Mucosa of descending colon (tissue), 3 donors: Measurements from ENCODE around the gene SNTG2. TPM values are rescaled to one million over a fixed set of nuclear protein-coding genes. Genes with fewer than 3 reads are reported as not detected.

Experiments used
- ATAC-seq: fragments of 200-7000 bp; cut with Tn5 transposase; one replicate; pipeline ENCODE4 v1.9.1; 2020; ENCODE audit warnings: mild to moderate bottlenecking, moderate library complexity
- DNase-seq, 3 donors: peaks; one replicate each; pipeline ENCODE4 v3.0.0-alpha.2; 2020
- H3K36me3 ChIP-seq: fragments of 200-600 bp; one replicate; pipeline ENCODE4 v1.8.0; 2021; ENCODE audit warnings: low read depth, mild to moderate bottlenecking
- H3K4me1 ChIP-seq: fragments of 200-600 bp; one replicate; pipeline ENCODE4 v1.8.0; 2021; ENCODE audit warnings: low read depth, mild to moderate bottlenecking
- H3K4me3 ChIP-seq: fragments of 200-600 bp; one replicate; pipeline ENCODE4 v1.8.0; 2021; ENCODE audit warnings: mild to moderate bottlenecking
- H3K9me3 ChIP-seq: fragments of 200-600 bp; one replicate; pipeline ENCODE4 v1.8.0; 2021; ENCODE audit warnings: mild to moderate bottlenecking
- intact Hi-C, 2 donors: fragments of 100-400 bp; cut with DNase I in 1 of 2; cut with micrococcal nuclease in 1 of 2; formaldehyde crosslinking; loops; one replicate each; pipeline versions ENCODE4 v1.11.0 to v1.11.1; 2022; cut with DNase I, micrococcal nuclease
- total RNA-seq, 3 donors: library from RNA; stranded (reverse); fragmentation: NEBNext Ultra II Directional in 2 of 3; extraction: Animal tissue kit (Norgen Biotek cat#: 25700) in 2 of 3; gene quantifications; one replicate each; pipeline versions ENCODE4 v1.2.1 to v1.2.4, GENCODE V29; 2021 to 2023
- TF ChIP-seq, protein P1 (sequence below): fragments of 200-600 bp; IDR thresholded peaks from one replicate; pipeline ENCODE4 v1.8.0; 2022; ENCODE audit warnings: antibody characterized with exemption, mild to moderate bottlenecking
- donor health status: DM: no; HTN: no; CAD: no; lungs with moderate emphysema.
- donor health status: DM: no; HTN: no; CAD: no.
- donor health status: DM: no; HTN: yes; CAD: no.

SNTG2 gene
- total RNA-seq, 3 donors from 2014 or later: 0.38 to 3.0 (median 2.8) TPM

DNA sequence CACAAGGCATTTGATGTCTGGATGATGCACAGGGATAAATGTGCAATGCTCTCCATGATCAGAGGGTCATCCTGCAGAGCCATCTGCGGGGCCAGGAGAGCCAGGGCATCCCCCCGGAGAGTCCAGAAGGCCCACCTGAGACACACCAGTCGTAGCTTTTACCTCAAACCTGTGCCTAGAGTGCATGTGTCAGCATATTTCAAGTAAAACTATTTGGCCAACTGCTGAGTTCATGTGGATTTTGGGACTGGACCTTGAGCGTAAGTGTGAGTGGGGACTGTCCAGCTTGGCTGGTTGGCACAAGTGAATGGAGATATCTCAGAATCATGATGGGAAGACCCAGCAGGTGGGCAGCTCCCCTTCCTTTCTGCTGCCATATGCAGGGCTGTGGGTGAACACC, 314.8 kb downstream of the SNTG2 start:
- no peaks in the 10 kb centered on the region for H3K36me3 ChIP-seq
- no peaks in the 10 kb centered on the region for H3K9me3 ChIP-seq
- ATAC-seq: no peak
- no peak for DNase-seq
- no peak overlapping the region for H3K4me3 ChIP-seq
- no peaks in the 10 kb centered on the region for H3K4me1 ChIP-seq
- TF ChIP-seq, protein P1, sequence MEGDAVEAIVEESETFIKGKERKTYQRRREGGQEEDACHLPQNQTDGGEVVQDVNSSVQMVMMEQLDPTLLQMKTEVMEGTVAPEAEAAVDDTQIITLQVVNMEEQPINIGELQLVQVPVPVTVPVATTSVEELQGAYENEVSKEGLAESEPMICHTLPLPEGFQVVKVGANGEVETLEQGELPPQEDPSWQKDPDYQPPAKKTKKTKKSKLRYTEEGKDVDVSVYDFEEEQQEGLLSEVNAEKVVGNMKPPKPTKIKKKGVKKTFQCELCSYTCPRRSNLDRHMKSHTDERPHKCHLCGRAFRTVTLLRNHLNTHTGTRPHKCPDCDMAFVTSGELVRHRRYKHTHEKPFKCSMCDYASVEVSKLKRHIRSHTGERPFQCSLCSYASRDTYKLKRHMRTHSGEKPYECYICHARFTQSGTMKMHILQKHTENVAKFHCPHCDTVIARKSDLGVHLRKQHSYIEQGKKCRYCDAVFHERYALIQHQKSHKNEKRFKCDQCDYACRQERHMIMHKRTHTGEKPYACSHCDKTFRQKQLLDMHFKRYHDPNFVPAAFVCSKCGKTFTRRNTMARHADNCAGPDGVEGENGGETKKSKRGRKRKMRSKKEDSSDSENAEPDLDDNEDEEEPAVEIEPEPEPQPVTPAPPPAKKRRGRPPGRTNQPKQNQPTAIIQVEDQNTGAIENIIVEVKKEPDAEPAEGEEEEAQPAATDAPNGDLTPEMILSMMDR: no peak
- intact Hi-C loops: no loop called here

DNA sequence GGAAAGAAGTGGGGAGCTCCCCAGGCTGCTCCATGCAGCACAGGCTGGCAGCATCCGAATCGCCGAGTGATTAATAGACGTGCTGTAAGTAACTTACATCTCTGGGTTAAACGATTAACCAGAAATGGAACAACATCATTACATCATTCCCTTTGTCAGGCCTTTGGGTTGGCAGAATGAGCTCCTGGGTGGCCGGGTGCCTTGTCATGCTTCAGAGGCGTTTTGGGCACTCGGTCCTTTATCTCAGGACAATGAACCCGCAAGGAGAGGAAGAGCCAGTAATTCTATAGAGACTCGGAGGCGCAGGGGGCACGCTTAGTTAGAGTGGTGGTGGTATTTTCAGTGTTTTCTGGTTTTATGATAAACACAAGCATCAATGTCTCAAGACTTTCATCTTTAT, 315.7 kb downstream of the SNTG2 start:
- H3K4me1 ChIP-seq: no peaks in the 10 kb centered on the region
- H3K9me3 ChIP-seq: no peaks in the 10 kb centered on the region
- no peak overlapping the region for H3K4me3 ChIP-seq
- no peaks in the 10 kb centered on the region for H3K36me3 ChIP-seq
- no peak for ATAC-seq
- intact Hi-C loops: no loop called here
- no peak for DNase-seq
- TF ChIP-seq, protein P1: no peak

DNA sequence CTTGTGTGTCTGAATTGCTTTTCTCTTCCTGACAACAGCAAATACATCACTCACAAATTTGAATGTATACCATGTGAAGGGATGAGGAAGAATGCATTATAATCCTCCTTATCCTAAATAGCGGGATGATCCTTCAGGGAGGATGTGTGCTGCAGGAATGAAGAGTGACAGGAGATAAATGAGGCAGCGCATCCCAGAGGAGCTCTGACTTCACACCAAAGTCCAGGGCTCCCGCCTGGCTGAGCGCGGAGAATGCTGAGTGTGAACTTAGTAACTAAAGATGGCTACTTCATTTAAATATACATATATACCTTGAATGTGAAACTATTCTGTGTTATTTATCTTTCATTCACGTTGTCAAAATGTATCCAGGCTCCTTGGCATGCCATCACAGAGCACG, 317.4 kb downstream of the SNTG2 start:
- ATAC-seq: no peak
- Histone ChIP-seq H3K9me3 (no peaks in the 10 kb centered on the region), H3K36me3 (no peaks in the 10 kb centered on the region), H3K4me3 (no peak overlapping the region), H3K4me1 (no peaks in the 10 kb centered on the region)
- no peak for DNase-seq
- TF ChIP-seq, protein P1: no peak
- intact Hi-C loops: no loop called here

DNA sequence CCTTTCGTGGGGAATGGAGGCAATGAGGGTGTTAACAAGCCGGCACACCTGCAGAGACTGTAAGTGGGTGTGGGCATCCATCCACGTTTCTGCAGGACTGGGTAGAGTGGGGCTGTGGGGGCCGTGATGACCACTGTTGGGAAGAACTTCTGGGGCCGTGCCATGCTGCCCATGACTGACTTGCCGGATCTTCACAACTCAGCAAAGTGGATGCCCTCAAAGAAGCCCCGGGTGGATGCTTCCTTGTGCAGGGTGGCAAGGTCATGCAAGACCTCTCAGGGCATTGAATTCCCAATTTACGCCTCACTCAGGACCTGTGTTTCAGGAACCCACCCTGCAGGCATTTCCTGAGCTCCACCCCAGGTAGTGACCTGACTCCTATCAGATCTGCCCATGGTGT, 319.2 kb downstream of the SNTG2 start:
- H3K4me3 ChIP-seq: no peak overlapping the region
- TF ChIP-seq, protein P1: no peak
- intact Hi-C loops: no loop called here
- H3K4me1 ChIP-seq: no peaks in the 10 kb centered on the region
- no peaks in the 10 kb centered on the region for H3K36me3 ChIP-seq
- H3K9me3 ChIP-seq: peaks cover under 1% of the 10 kb centered on the region
- ATAC-seq (no peak), DNase-seq (no peak)

DNA sequence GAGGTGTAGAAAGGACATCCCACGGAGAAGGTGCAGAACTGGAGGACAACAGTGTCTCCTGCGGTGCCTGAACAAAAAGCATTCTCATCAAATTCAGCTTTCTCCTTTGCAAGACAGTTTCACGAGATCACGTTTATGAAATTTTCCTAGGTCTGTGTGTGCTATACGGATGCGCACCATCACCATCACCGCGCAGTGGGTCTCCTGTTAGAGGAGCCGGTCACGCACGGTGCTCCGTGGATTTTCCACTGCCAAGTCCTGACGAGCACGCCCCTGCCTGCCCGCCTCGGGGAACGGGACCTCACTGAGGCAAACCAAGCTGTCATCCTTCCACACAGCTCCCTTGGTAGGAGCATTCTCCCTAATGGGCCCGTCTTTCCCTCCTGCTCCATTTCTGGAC, 322.2 kb downstream of the SNTG2 start:
- intact Hi-C loops: no loop called here
- H3K4me3 ChIP-seq: no peak overlapping the region
- DNase-seq (no peak), ATAC-seq (no peak)
- no peaks in the 10 kb centered on the region for H3K36me3 ChIP-seq
- TF ChIP-seq, protein P1: no peak
- H3K4me1 ChIP-seq: no peaks in the 10 kb centered on the region
- H3K9me3 ChIP-seq: peaks cover 4% of the 10 kb centered on the region

DNA sequence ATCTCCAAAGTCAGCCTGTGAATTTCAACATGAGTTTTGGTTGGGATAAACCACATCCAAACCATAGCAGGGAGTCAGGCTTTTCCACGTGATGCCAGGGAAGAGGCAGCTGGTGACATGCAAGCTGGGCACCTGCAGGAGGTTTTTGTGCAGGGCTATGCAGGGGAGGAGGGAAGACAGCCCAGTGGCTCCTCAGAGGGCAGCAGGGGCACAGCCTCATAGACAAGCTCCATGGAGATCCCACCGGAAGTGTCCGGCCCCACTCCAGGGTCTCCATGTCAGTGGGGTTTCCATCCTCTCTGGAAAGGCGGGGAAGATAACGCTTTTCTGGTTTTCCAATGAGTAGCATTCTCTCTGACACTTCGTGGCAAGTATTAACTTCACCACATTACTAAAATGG, 327.0 kb downstream of the SNTG2 start:
- no peak for ATAC-seq
- DNase-seq: no peak
- Histone ChIP-seq H3K4me1 (no peaks in the 10 kb centered on the region), H3K9me3 (peaks cover 4% of the 10 kb centered on the region), H3K36me3 (no peaks in the 10 kb centered on the region), H3K4me3 (no peak overlapping the region)
- intact Hi-C loops: no loop called here
- TF ChIP-seq, protein P1: no peak
